GM12878 (cell line): ENCODE data around the gene USB1. TPM values are rescaled to one million over a fixed set of nuclear protein-coding genes. Genes with fewer than 3 reads are reported as not detected.

Experiments
- ATAC-seq: fragments of 200-7000 bp; cut with Tn5 transposase; 3 replicates; pipeline ENCODE4 v1.9.1; 2020; ENCODE audit warnings: mild to moderate bottlenecking, moderate library complexity
- BruUV-seq: library from RNA; stranded (reverse); fragments of 400-500 nt; replicated peaks from 2 replicates; lab custom pipeline; 2021; lab: Mats Ljungman, UMichigan
- CTCF ChIA-PET: fragments of 300-600 bp; sonication (Branson Sonifier 250); formaldehyde crosslinking; extraction: SDS; loops from one replicate; lab custom pipeline; 2021; ENCODE audit warnings: inconsistent platforms; lab: Yijun Ruan, JAX
- POLR2A ChIA-PET: fragments of 350-600 bp; formaldehyde crosslinking; extraction: SDS; loops from one replicate; lab custom pipeline; 2021; ENCODE audit warnings: inconsistent platforms; lab: Charles Lee
- RAD21 ChIA-PET: fragments of 300-600 bp; sonication (Branson Sonifier 250); formaldehyde crosslinking; loops from one replicate; lab custom pipeline; 2023; ENCODE audit warnings: antibody characterized with exemption; ENCODE audit not compliant: unreplicated experiment; lab: Charles Lee
- SMC1A ChIA-PET: fragments of 300-600 bp; sonication (Branson Sonifier 250); formaldehyde crosslinking; loops from one replicate; lab custom pipeline; 2023; ENCODE audit not compliant: unreplicated experiment, uncharacterized antibody; lab: Charles Lee
- DNase-seq: peaks from one replicate; pipeline ENCODE4 v3.0.0-alpha.2; 2011; ENCODE audit warnings: low read depth, low spot score
- FAIRE-seq: peaks from 3 replicates; lab custom pipeline; 2011; peaks lifted over from hg19 to GRCh38; lab: Jason Lieb, UNC
- H2AFZ ChIP-seq: 2 replicates; pipeline ENCODE4 v1.6.0; 2011; ENCODE audit warnings: low read depth, low read length, control low read depth; ENCODE audit not compliant: control insufficient read depth
- H3K27ac ChIP-seq: 2 replicates; pipeline ENCODE4 v1.5.1; 2011; ENCODE audit warnings: control low read depth; ENCODE audit not compliant: control insufficient read depth, insufficient read depth
- H3K27me3 ChIP-seq, 2 experiments: replicated peaks in 1 of 2; 2 replicates each; pipeline versions ENCODE4 v1.6.0 to v1.6.1; 2011; ENCODE audit warnings: low read length in 1 of 2; ENCODE audit not compliant: control insufficient read depth in 2 of 2, insufficient read depth in 2 of 2
- H3K36me3 ChIP-seq, 2 experiments: 2 replicates each; pipeline ENCODE4 v1.5.1; 2011; ENCODE audit warnings: low read length in 1 of 2; ENCODE audit not compliant: control insufficient read depth in 2 of 2, insufficient read depth in 2 of 2
- H3K4me1 ChIP-seq: 2 replicates; pipeline ENCODE4 v1.6.1; 2011; ENCODE audit warnings: mild to moderate bottlenecking, low read length, moderate library complexity, mixed read lengths; ENCODE audit not compliant: control insufficient read depth, insufficient read depth
- H3K4me2 ChIP-seq: 2 replicates; pipeline ENCODE4 v1.6.0; 2011; ENCODE audit warnings: control low read depth; ENCODE audit not compliant: control insufficient read depth, insufficient read depth
- H3K4me3 ChIP-seq: fragments of 200-600 bp; sonication (generic); 2 replicates; pipeline ENCODE4 v1.5.1; 2016
- H3K79me2 ChIP-seq: 2 replicates; pipeline ENCODE4 v1.6.0; 2011; ENCODE audit warnings: low read length; ENCODE audit not compliant: control insufficient read depth, insufficient read depth
- H3K9ac ChIP-seq: 2 replicates; pipeline ENCODE4 v1.8.0; 2011; ENCODE audit warnings: low read length, control low read depth, mixed read lengths; ENCODE audit not compliant: control insufficient read depth, insufficient read depth
- H3K9me3 ChIP-seq: replicated peaks from 3 replicates; pipeline ENCODE4 v1.5.1; 2011; ENCODE audit warnings: mild to moderate bottlenecking, low read length; ENCODE audit not compliant: control insufficient read depth, insufficient read depth
- H4K20me1 ChIP-seq: 2 replicates; pipeline ENCODE4 v1.6.0; 2011; ENCODE audit not compliant: control insufficient read depth, insufficient read depth
- BCL11A ChIP-seq: IDR thresholded peaks from 2 replicates; pipeline ENCODE4 v1.6.1; 2011; ENCODE audit warnings: low read depth, low read length
- BHLHE40 ChIP-seq, 2 experiments: fragments of 450-650 bp in 1 of 2; IDR thresholded peaks; 2 replicates each; pipeline ENCODE4 v1.6.1; 2011 to 2017; ENCODE audit warnings: low read depth in 2 of 2, borderline replicate concordance in 1 of 2, improper control_type of control experiment in 1 of 2, low read length in 1 of 2, mild to moderate bottlenecking in 1 of 2
- KAT2A ChIP-seq: conservative IDR thresholded peaks from 2 replicates; pipeline ENCODE4 v1.6.1; 2011; ENCODE audit warnings: low read depth, low read length; ENCODE audit not compliant: control insufficient read depth
- KDM1A ChIP-seq: fragments of 200-600 bp; sonication (generic); IDR thresholded peaks from 2 replicates; pipeline ENCODE4 v1.6.1; 2016; ENCODE audit warnings: borderline replicate concordance
- MEF2A ChIP-seq: IDR thresholded peaks from 2 replicates; pipeline ENCODE4 v1.6.1; 2011; ENCODE audit warnings: low read depth, mild to moderate bottlenecking, low read length, moderate library complexity; ENCODE audit not compliant: insufficient read depth
- MTA2 ChIP-seq: fragments of 450-650 bp; IDR thresholded peaks from 2 replicates; pipeline ENCODE4 v1.6.1; 2016; ENCODE audit warnings: low read depth, mild to moderate bottlenecking, moderate library complexity
- MYB ChIP-seq: fragments of 150-350 bp; IDR thresholded peaks from 2 replicates; pipeline ENCODE4 v1.6.1; 2014; ENCODE audit warnings: mild to moderate bottlenecking, low read depth, low read length, borderline replicate concordance
- WGBS: methylation state at CpG from one replicate; pipeline ENCODE4 v1.1.6; 2016; ENCODE audit warnings: low lambda C conversion rate; ENCODE audit not compliant: insufficient replicate concordance, insufficient coverage; ENCODE audit errors: missing lambda C conversion rate; 5-methylcytosine and 5-hydroxymethylcytosine counted together
- in situ Hi-C: fragments of 300-500 bp; cut with MboI; formaldehyde crosslinking; loops from 9 replicates; pipeline ENCODE4 v1.14.3; 2018; ENCODE audit warnings: mixed read lengths
- intact Hi-C: fragments of 100-400 bp; cut with micrococcal nuclease; formaldehyde crosslinking; loops from one replicate; pipeline ENCODE4 v1.14.2; 2022; ENCODE audit not compliant: unreplicated experiment
- polyA plus RNA-seq, 11 experiments: library from polyadenylated mRNA; depleted of rRNA in 4 of 11; unstranded in 6 of 11; stranded (reverse) in 5 of 11; fragments of >200 nt; fragmentation: Nextera tagmentation in 4 of 11; fragmentation: Illumina TruSeq in 1 of 11; extraction: Ambion mirVana in 4 of 11; extraction: Trizol in 1 of 11; gene quantifications; 1 replicate in 1 of 11; 2 replicates in 10 of 11; pipeline versions ENCODE4 v1.2.1 to v1.2.3, GENCODE V29; 2011 to 2016; ENCODE audit warnings: inconsistent platforms in 2 of 11, missing spikeins in 2 of 11, low read depth in 1 of 11
- total RNA-seq, 4 experiments: library from RNA; depleted of rRNA in 3 of 4; stranded (reverse); fragments of >200 nt in 3 of 4; fragmentation: Illumina TruSeq in 1 of 4; extraction: Trizol in 1 of 4; gene quantifications; 2 replicates each; pipeline versions ENCODE4 v1.2.1 to v1.2.3, GENCODE V29; 2013 to 2021

USB1 gene
- total and polyA plus RNA-seq, 10 of the 15 experiments (the other 5 are each of a cell fraction or from before 2014, with no cell fraction given), result 7.9 to 72.2 (median 41.6) TPM

GRCh38 chr16:58002416-58002800 is 1.2 kb downstream of the USB1 start:
- CTCF ChIA-PET, result interaction anchor here (1.2 to 2.1 kb wide), 3 partner anchors 97 to 193 kb away, joined by 3 to 7 read pairs (median 5); no protein-coding TSS in a partner anchor
- Histone ChIP-seq H3K9ac (peak overlapping the region; percentile 74; the same call in 1 of the 2 replicates), H3K36me3 (no peaks in the 10 kb centered on the region; a peak in 3 of 4 replicates), H4K20me1 (no peaks in the 10 kb centered on the region), H3K9me3 (no peaks in the 10 kb centered on the region; the same call in 2 of the 3 replicates), H3K4me1 (peaks cover 13% of the 10 kb centered on the region), H2AFZ (no peak overlapping the region), H3K4me3 (peak overlapping the region; percentile 98), H3K27ac (no peak overlapping the region), H3K27me3 (no peaks in the 10 kb centered on the region), H3K4me2 (peak overlapping the region; percentile 98), H3K79me2 (peaks cover 12% of the 10 kb centered on the region)
- DNase-seq, result no peak
- WGBS, result 71% methylated on average over 9 of the region's 9 CpGs
- no peak for ATAC-seq
- RAD21 ChIA-PET, result interaction anchor here (0.7 kb wide), 1 partner anchor 105 kb away, joined by 3 read pairs; no protein-coding TSS in a partner anchor
- in situ Hi-C loops (loop anchor here (5.0 to 10.0 kb wide), 3 partner anchors 105 to 418 kb away; no protein-coding TSS in a partner anchor), intact Hi-C loops (loop anchor here (5.0 kb wide), 1 partner anchor 410 kb away; no protein-coding TSS in a partner anchor)
- no peak for TF ChIP-seq MEF2A
- TF ChIP-seq MYB, result no peak
- TF ChIP-seq BHLHE40 (IDR thresholded peaks at IDR 0.05; ENCODE audit: borderline replicate concordance in 1 of 2, low read depth in 2 of 2, low read length in 1 of 2), result no peak
- no peak for TF ChIP-seq MTA2
- TF ChIP-seq KDM1A, result no peak
- no peak for TF ChIP-seq KAT2A
- no peak for TF ChIP-seq BCL11A
- SMC1A ChIA-PET, result interaction anchor here (0.6 to 1.7 kb wide), 4 partner anchors 12 to 246 kb away, joined by 3 to 4 read pairs (median 3); partner anchors contain the start of gene CFAP20
- POLR2A ChIA-PET, result no interaction called here
- no peak for FAIRE-seq
- no TSS peak for BruUV-seq
